Sigmoid colon (tissue), 4 donors: ENCODE measurements around the gene PCBP3.

ENCODE experiments used
- EP300 ChIP-seq, 4 donors: sonication (generic); formaldehyde crosslinking; IDR thresholded peaks; one replicate each; pipeline ENCODE4 v1.6.1; 2017; ENCODE audit warnings: antibody characterized with exemption in 4 of 4
- POLR2A ChIP-seq, 2 donors: fragments of 450-650 bp; IDR thresholded peaks; one replicate each; pipeline ENCODE4 v1.6.1; 2016; ENCODE audit warnings: antibody characterized with exemption in 2 of 2, mild to moderate bottlenecking in 2 of 2, moderate library complexity in 2 of 2
- TF ChIP-seq, protein P1 (sequence below), 4 experiments: fragments of 450-650 bp in 3 of 4; fragments of 200-600 bp in 1 of 4; IDR thresholded peaks; one replicate each; pipeline ENCODE4 v1.5.1; 2016 to 2019; ENCODE audit warnings: antibody characterized with exemption in 4 of 4, mild to moderate bottlenecking in 3 of 4, moderate library complexity in 2 of 4

DNA sequence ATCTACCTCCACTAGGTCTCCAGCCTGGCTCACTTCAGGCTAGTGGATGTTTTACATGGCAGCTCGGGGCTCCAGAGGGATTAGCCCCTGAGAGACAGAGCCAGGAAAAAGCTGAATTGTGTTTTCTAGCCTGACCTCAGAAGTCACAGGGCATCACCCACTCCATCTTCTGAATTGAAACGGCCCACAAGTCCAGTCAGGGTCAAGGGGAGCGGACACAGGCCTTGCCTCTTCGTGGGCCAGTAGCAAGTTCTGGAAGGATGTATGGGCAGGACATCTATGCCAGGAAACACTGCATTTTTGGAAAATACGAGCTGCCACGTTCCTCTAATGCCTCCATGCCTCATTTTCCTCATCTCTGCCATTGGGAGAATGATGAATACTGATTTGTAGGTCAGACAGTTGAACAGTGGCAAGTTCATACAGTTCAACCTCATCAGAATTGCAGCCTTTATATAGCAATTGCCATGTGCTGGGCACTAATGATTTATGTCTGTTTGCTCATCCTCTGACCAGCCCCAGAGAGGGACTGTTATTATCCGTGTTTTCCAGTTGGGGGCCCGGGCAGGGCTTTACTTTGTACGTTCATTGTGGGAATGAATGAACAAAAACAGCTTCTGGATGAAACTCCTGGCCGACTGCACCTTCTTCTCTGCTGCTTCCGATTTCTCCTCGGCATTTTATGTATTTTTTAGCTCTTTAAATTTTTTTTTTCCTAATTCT, 23.2 kb upstream of the PCBP3 start:
- TF ChIP-seq, protein P1, sequence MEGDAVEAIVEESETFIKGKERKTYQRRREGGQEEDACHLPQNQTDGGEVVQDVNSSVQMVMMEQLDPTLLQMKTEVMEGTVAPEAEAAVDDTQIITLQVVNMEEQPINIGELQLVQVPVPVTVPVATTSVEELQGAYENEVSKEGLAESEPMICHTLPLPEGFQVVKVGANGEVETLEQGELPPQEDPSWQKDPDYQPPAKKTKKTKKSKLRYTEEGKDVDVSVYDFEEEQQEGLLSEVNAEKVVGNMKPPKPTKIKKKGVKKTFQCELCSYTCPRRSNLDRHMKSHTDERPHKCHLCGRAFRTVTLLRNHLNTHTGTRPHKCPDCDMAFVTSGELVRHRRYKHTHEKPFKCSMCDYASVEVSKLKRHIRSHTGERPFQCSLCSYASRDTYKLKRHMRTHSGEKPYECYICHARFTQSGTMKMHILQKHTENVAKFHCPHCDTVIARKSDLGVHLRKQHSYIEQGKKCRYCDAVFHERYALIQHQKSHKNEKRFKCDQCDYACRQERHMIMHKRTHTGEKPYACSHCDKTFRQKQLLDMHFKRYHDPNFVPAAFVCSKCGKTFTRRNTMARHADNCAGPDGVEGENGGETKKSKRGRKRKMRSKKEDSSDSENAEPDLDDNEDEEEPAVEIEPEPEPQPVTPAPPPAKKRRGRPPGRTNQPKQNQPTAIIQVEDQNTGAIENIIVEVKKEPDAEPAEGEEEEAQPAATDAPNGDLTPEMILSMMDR (IDR thresholded peaks at IDR 0.05) = no peak
- TF ChIP-seq EP300 (IDR thresholded peaks at IDR 0.05) = no peak
- TF ChIP-seq POLR2A (IDR thresholded peaks at IDR 0.05) = no peak
